Smooth muscle cell (in vitro differentiated cells): ENCODE results near the gene KCNQ1. TPM values are rescaled to one million over a fixed set of nuclear protein-coding genes. Genes with fewer than 3 reads are reported as not detected.

Experiments
- DNase-seq: peaks from one replicate; lab custom pipeline; 2025; ENCODE audit not compliant: unreplicated experiment; lab: John Stamatoyannopoulos, UW
- H2AFZ ChIP-seq: fragments of 200-600 bp; sonication (generic); 2 replicates; pipeline ENCODE4 v1.6.0; 2016; ENCODE audit warnings: antibody characterized with exemption, low read depth, mild to moderate bottlenecking
- H3F3A ChIP-seq: fragments of 200-600 bp; sonication (generic); 2 replicates; pipeline ENCODE4 v1.6.0; 2017; ENCODE audit warnings: antibody characterized with exemption, low read depth
- H3K27ac ChIP-seq: fragments of 200-600 bp; sonication (generic); 2 replicates; pipeline ENCODE4 v1.5.1; 2016; ENCODE audit warnings: low read depth, mild to moderate bottlenecking
- H3K27me3 ChIP-seq: fragments of 200-600 bp; sonication (generic); 2 replicates; pipeline ENCODE4 v1.6.1; 2016; ENCODE audit warnings: low read depth, mild to moderate bottlenecking
- H3K36me3 ChIP-seq: fragments of 200-600 bp; sonication (generic); 2 replicates; pipeline ENCODE4 v1.5.1; 2016; ENCODE audit warnings: low read depth
- H3K4me1 ChIP-seq: fragments of 200-600 bp; sonication (generic); 2 replicates; pipeline ENCODE4 v1.5.1; 2016; ENCODE audit warnings: low read depth
- H3K4me2 ChIP-seq: fragments of 200-600 bp; sonication (generic); 2 replicates; pipeline ENCODE4 v1.6.0; 2016; ENCODE audit warnings: mild to moderate bottlenecking
- H3K4me3 ChIP-seq: fragments of 200-600 bp; sonication (generic); 2 replicates; pipeline ENCODE4 v1.5.1; 2016; ENCODE audit warnings: mild to moderate bottlenecking
- H3K79me2 ChIP-seq: fragments of 200-600 bp; sonication (generic); 2 replicates; pipeline ENCODE4 v1.6.0; 2016; ENCODE audit warnings: low read depth, mild to moderate bottlenecking
- H3K9ac ChIP-seq: fragments of 200-600 bp; sonication (generic); 2 replicates; pipeline ENCODE4 v1.6.0; 2016; ENCODE audit warnings: low read depth
- H3K9me3 ChIP-seq: fragments of 200-600 bp; sonication (generic); replicated peaks from 2 replicates; pipeline ENCODE4 v1.5.1; 2016; ENCODE audit warnings: low read depth
- H4K20me1 ChIP-seq: fragments of 200-600 bp; sonication (generic); 2 replicates; pipeline ENCODE4 v1.6.0; 2016; ENCODE audit warnings: low read depth
- CTCF ChIP-seq: fragments of 200-600 bp; sonication (generic); IDR thresholded peaks from 2 replicates; pipeline ENCODE4 v1.5.1; 2017; ENCODE audit warnings: borderline replicate concordance, mild to moderate bottlenecking, antibody characterized with exemption; ENCODE audit not compliant: insufficient read depth, poor library complexity, severe bottlenecking
- WGBS: methylation state at CpG from one replicate; pipeline ENCODE4 v1.1.7; 2016; ENCODE audit warnings: low lambda C conversion rate; 5-methylcytosine and 5-hydroxymethylcytosine counted together
- polyA plus RNA-seq: library from polyadenylated mRNA; unstranded; fragments of >200 nt; fragmentation: Nextera tagmentation; extraction: Ambion mirVana; gene quantifications from 2 replicates; pipeline ENCODE4 v1.2.1, GENCODE V29; 2016
- total RNA-seq: library from RNA; depleted of rRNA; stranded (reverse); fragments of >200 nt; gene quantifications from 2 replicates; pipeline ENCODE4 v1.2.3, GENCODE V29; 2014

KCNQ1 gene
- total and polyA plus RNA-seq, 2 experiments from 2014 or later: 1.3 to 2.3 TPM

GRCh38 chr11:2641623-2642022 lies 196.8 kb downstream of the KCNQ1 start:
- H2AFZ ChIP-seq: no peak overlapping the region
- no peak for TF ChIP-seq CTCF
- H3K9ac ChIP-seq: no peak overlapping the region
- H3K4me2 ChIP-seq: no peak overlapping the region
- H3F3A ChIP-seq: peaks cover 29% of the 10 kb centered on the region
- H3K79me2 ChIP-seq: no peaks in the 10 kb centered on the region
- H3K4me1 ChIP-seq: no peaks in the 10 kb centered on the region
- no peak overlapping the region for H3K4me3 ChIP-seq
- DNase-seq: no peak
- no peaks in the 10 kb centered on the region for H3K27me3 ChIP-seq
- no peak overlapping the region for H3K27ac ChIP-seq
- 88% methylated on average over 1 of the region's 1 CpG for WGBS
- H4K20me1 ChIP-seq: no peaks in the 10 kb centered on the region
- peaks cover 25% of the 10 kb centered on the region for H3K9me3 ChIP-seq
- no peaks in the 10 kb centered on the region for H3K36me3 ChIP-seq

GRCh38 chr11:2643746-2644145 lies 198.9 kb downstream of the KCNQ1 start:
- peaks cover 32% of the 10 kb centered on the region for H3K9me3 ChIP-seq
- no peak for TF ChIP-seq CTCF
- 93% methylated on average over 3 of the region's 3 CpGs for WGBS

GRCh38 chr11:2644844-2645778 lies 200.3 kb downstream of the KCNQ1 start:
- Histone ChIP-seq H3K27me3 (no peaks in the 10 kb centered on the region), H3K79me2 (no peaks in the 10 kb centered on the region), H3K4me3 (no peak overlapping the region), H2AFZ (no peak overlapping the region), H3F3A (peaks cover 38% of the 10 kb centered on the region), H3K27ac (no peak overlapping the region), H3K9ac (no peak overlapping the region), H3K36me3 (peaks cover 2% of the 10 kb centered on the region), H3K4me2 (no peak overlapping the region), H3K4me1 (no peaks in the 10 kb centered on the region), H3K9me3 (peaks cover 43% of the 10 kb centered on the region), H4K20me1 (no peaks in the 10 kb centered on the region)
- 92% methylated on average over 4 of the region's 4 CpGs for WGBS
- DNase-seq: no peak
- no peak for TF ChIP-seq CTCF

More at GRCh38 chr11:2643746-2644145, 198.9 kb downstream of the KCNQ1 start:
- H3K4me1 ChIP-seq: no peaks in the 10 kb centered on the region
- H3K4me3 ChIP-seq: no peak overlapping the region
- no peak for DNase-seq
- peaks cover 32% of the 10 kb centered on the region for H3F3A ChIP-seq
- peaks cover 2% of the 10 kb centered on the region for H3K36me3 ChIP-seq
- no peak overlapping the region for H3K4me2 ChIP-seq
- no peak overlapping the region for H3K9ac ChIP-seq
- no peaks in the 10 kb centered on the region for H3K79me2 ChIP-seq
- H3K27me3 ChIP-seq: no peaks in the 10 kb centered on the region
- H4K20me1 ChIP-seq: no peaks in the 10 kb centered on the region
- H2AFZ ChIP-seq: no peak overlapping the region
- no peak overlapping the region for H3K27ac ChIP-seq

GRCh38 chr11:2645779-2646118 lies 200.9 kb downstream of the KCNQ1 start:
- H3K9me3 ChIP-seq: peaks cover 49% of the 10 kb centered on the region
- peaks cover 2% of the 10 kb centered on the region for H3K36me3 ChIP-seq
- H2AFZ ChIP-seq: no peak overlapping the region
- H3K27me3 ChIP-seq: no peaks in the 10 kb centered on the region
- H3K4me1 ChIP-seq: no peaks in the 10 kb centered on the region
- peaks cover 40% of the 10 kb centered on the region for H3F3A ChIP-seq
- no peak overlapping the region for H3K9ac ChIP-seq
- H3K27ac ChIP-seq: no peak overlapping the region
- H3K79me2 ChIP-seq: no peaks in the 10 kb centered on the region
- H4K20me1 ChIP-seq: no peaks in the 10 kb centered on the region
- TF ChIP-seq CTCF: no peak
- 94% methylated on average over 1 of the region's 1 CpG for WGBS
- DNase-seq: no peak
- H3K4me3 ChIP-seq: no peak overlapping the region
- no peak overlapping the region for H3K4me2 ChIP-seq
